HCT116 (cell line): ENCODE measurements around the gene CERKL. TPM values are rescaled to one million over a fixed set of nuclear protein-coding genes. Genes with fewer than 3 reads are reported as not detected.

Experiments used
- ATAC-seq: fragments of 200-7000 bp; cut with Tn5 transposase; 2 replicates; pipeline ENCODE4 v1.9.1; 2020; ENCODE audit warnings: mild to moderate bottlenecking, moderate library complexity
- BruUV-seq: library from RNA; stranded (reverse); fragments of 400-500 nt; replicated peaks from 2 replicates; lab custom pipeline; 2021; lab: Mats Ljungman, UMichigan
- CTCF ChIA-PET: fragments of 300-600 bp; sonication (Branson Sonifier 250); formaldehyde crosslinking; loops from one replicate; lab custom pipeline; 2021; ENCODE audit warnings: antibody characterized with exemption; lab: Charles Lee
- POLR2A ChIA-PET: fragments of 300-600, 350-600 bp; sonication (Branson Sonifier 250); formaldehyde crosslinking; loops from one replicate; lab custom pipeline; 2021; ENCODE audit warnings: antibody characterized with exemption; lab: Charles Lee
- RAD21 ChIA-PET, 2 experiments: fragments of 300-600 bp; sonication (Branson Sonifier 250); formaldehyde crosslinking; loops; one replicate each; lab custom pipeline; 2023; ENCODE audit warnings: low total read pairs in 2 of 2; ENCODE audit not compliant: uncharacterized antibody in 2 of 2, unreplicated experiment in 2 of 2, low non-redundant PET in 1 of 2; lab: Charles Lee
- DNase-seq: peaks from one replicate; pipeline ENCODE4 v3.0.0-alpha.2; 2010; ENCODE audit warnings: low read depth, low spot score
- H2AFZ ChIP-seq: fragments of 200-600 bp; shearing (Covaris generic), sonication (generic); 2 replicates; pipeline ENCODE4 v1.6.1; 2017; ENCODE audit warnings: low read depth, mixed run types, mixed read lengths, antibody characterized with exemption, low read length; ENCODE audit not compliant: poor library complexity, severe bottlenecking
- H3K27ac ChIP-seq: 2 replicates; pipeline ENCODE4 v1.5.1; 2012; ENCODE audit warnings: low read depth, low read length
- H3K27me3 ChIP-seq: fragments of 200-600 bp; sonication (generic); 2 replicates; pipeline ENCODE4 v1.6.1; 2016; ENCODE audit warnings: mixed run types, low read length, mixed read lengths; ENCODE audit not compliant: insufficient read depth
- H3K36me3 ChIP-seq, 2 experiments: fragments of 200-500 bp in 1 of 2; fragments of 200-600 bp in 1 of 2; sonication (Bioruptor generic) in 1 of 2; sonication (generic) in 1 of 2; 2 replicates each; pipeline versions ENCODE4 v1.5.1 to v1.6.1; 2014 to 2016; ENCODE audit warnings: low read length in 2 of 2, inconsistent platforms in 1 of 2, mixed read lengths in 1 of 2, mixed run types in 1 of 2; ENCODE audit not compliant: insufficient read depth in 2 of 2, control insufficient read depth in 1 of 2
- H3K4me1 ChIP-seq, 2 experiments: fragments of 200-600 bp in 1 of 2; sonication (generic) in 1 of 2; 2 replicates each; pipeline versions ENCODE4 v1.5.1 to v1.6.1; 2012 to 2017; ENCODE audit warnings: low read length in 2 of 2, inconsistent platforms in 1 of 2, mild to moderate bottlenecking in 1 of 2, mixed read lengths in 1 of 2, mixed run types in 1 of 2, moderate library complexity in 1 of 2; ENCODE audit not compliant: insufficient read depth in 2 of 2, control insufficient read depth in 1 of 2
- H3K4me2 ChIP-seq: fragments of 200-600 bp; sonication (generic); 2 replicates; pipeline ENCODE4 v1.6.1; 2017; ENCODE audit warnings: mixed run types, low read length, mixed read lengths
- H3K4me3 ChIP-seq, 2 experiments: fragments of 200-600 bp in 1 of 2; sonication (generic) in 1 of 2; replicated peaks in 1 of 2; 2 replicates each; pipeline ENCODE4 v1.5.1; 2011 to 2016; ENCODE audit warnings: low read length in 2 of 2, control low read depth in 1 of 2, low read depth in 1 of 2, mild to moderate bottlenecking in 1 of 2, mixed read lengths in 1 of 2, mixed run types in 1 of 2
- H3K79me2 ChIP-seq: fragments of 200-600 bp; sonication (generic); 2 replicates; pipeline ENCODE4 v1.6.1; 2017; ENCODE audit warnings: mild to moderate bottlenecking, mixed run types, low read length, moderate library complexity, mixed read lengths; ENCODE audit not compliant: insufficient read depth
- H3K9ac ChIP-seq: fragments of 200-600 bp; sonication (generic); 2 replicates; pipeline ENCODE4 v1.6.1; 2016; ENCODE audit warnings: low read length, mixed read lengths
- H3K9me2 ChIP-seq: fragments of 200-600 bp; sonication (generic), shearing (Covaris generic); 2 replicates; pipeline ENCODE4 v1.6.1; 2017; ENCODE audit warnings: mixed run types, mild to moderate bottlenecking, moderate library complexity; ENCODE audit not compliant: insufficient read depth
- H3K9me3 ChIP-seq, 2 experiments: fragments of 200-500 bp in 1 of 2; fragments of 200-600 bp in 1 of 2; sonication (Bioruptor generic) in 1 of 2; sonication (generic) in 1 of 2; 2 replicates each; pipeline ENCODE4 v1.6.1; 2014 to 2017; ENCODE audit warnings: low read length in 2 of 2, mixed read lengths in 2 of 2, inconsistent platforms in 1 of 2, low read depth in 1 of 2, mild to moderate bottlenecking in 1 of 2, mixed run types in 1 of 2, moderate library complexity in 1 of 2; ENCODE audit not compliant: control insufficient read depth in 1 of 2, insufficient read depth in 1 of 2
- H4K20me1 ChIP-seq: fragments of 200-600 bp; sonication (generic), shearing (Covaris generic); 2 replicates; pipeline ENCODE4 v1.6.1; 2017; ENCODE audit warnings: mixed run types, mild to moderate bottlenecking, moderate library complexity; ENCODE audit not compliant: insufficient read depth
- CEBPB ChIP-seq: IDR thresholded peaks from 2 replicates; pipeline ENCODE4 v1.6.1; 2012; ENCODE audit warnings: low read depth
- EZH2 ChIP-seq: fragments of 200-600 bp; sonication (generic); IDR thresholded peaks from 2 replicates; pipeline ENCODE4 v1.6.1; 2017; ENCODE audit warnings: antibody characterized with exemption, mixed run types
- EZH2phosphoT487 ChIP-seq: fragments of 200-600 bp; IDR thresholded peaks from 2 replicates; pipeline ENCODE4 v1.6.1; 2018; ENCODE audit warnings: antibody characterized with exemption, borderline replicate concordance
- FOSL1 ChIP-seq: IDR thresholded peaks from 2 replicates; pipeline ENCODE4 v1.6.1; 2012; ENCODE audit warnings: low read depth
- JUND ChIP-seq: IDR thresholded peaks from 2 replicates; pipeline ENCODE4 v1.6.1; 2012
- POLR2A ChIP-seq: IDR thresholded peaks from 2 replicates; pipeline ENCODE4 v1.7.0; 2011; ENCODE audit warnings: borderline replicate concordance; ENCODE audit not compliant: insufficient read depth, insufficient read length; ENCODE audit errors: extremely low read depth
- SIN3A ChIP-seq: IDR thresholded peaks from 2 replicates; pipeline ENCODE4 v1.6.1; 2012; ENCODE audit warnings: low read depth
- SP1 ChIP-seq: IDR thresholded peaks from 2 replicates; pipeline ENCODE4 v1.6.1; 2012; ENCODE audit warnings: low read depth
- SRF ChIP-seq: IDR thresholded peaks from 2 replicates; pipeline ENCODE4 v1.6.1; 2012; ENCODE audit warnings: low read depth
- TCF7L2 ChIP-seq: IDR thresholded peaks from 2 replicates; pipeline ENCODE4 v1.7.0; 2011; ENCODE audit warnings: borderline replicate concordance, inconsistent platforms; ENCODE audit not compliant: insufficient read depth, insufficient read length; ENCODE audit errors: extremely low read depth
- ZBTB33 ChIP-seq: IDR thresholded peaks from 2 replicates; pipeline ENCODE4 v1.6.1; 2011; ENCODE audit warnings: mild to moderate bottlenecking, low read length, moderate library complexity; ENCODE audit not compliant: insufficient replicate concordance; ENCODE audit errors: extremely low read depth
- ZNF274 ChIP-seq: fragments of 200-500 bp; sonication (Bioruptor generic); IDR thresholded peaks from 2 replicates; pipeline ENCODE4 v1.6.1; 2014; ENCODE audit warnings: mild to moderate bottlenecking, low read depth, low read length, inconsistent platforms
- intact Hi-C: fragments of 100-400 bp; cut with micrococcal nuclease; formaldehyde crosslinking; loops from 2 replicates; pipeline ENCODE4 v1.10.0; 2022
- total RNA-seq: library from RNA; stranded (reverse); gene quantifications from one replicate; pipeline ENCODE4 v1.2.1, GENCODE V29; 2021; ENCODE audit not compliant: unreplicated experiment
- TF ChIP-seq, protein P1 (sequence below): IDR thresholded peaks from 2 replicates; pipeline ENCODE4 v1.6.1; 2012
- TF ChIP-seq, protein P2 (sequence below): IDR thresholded peaks from 2 replicates; pipeline ENCODE4 v1.6.1; 2012

The CERKL gene
- total RNA-seq, 1 experiment from 2014 or later, result 0.66 TPM

DNA sequence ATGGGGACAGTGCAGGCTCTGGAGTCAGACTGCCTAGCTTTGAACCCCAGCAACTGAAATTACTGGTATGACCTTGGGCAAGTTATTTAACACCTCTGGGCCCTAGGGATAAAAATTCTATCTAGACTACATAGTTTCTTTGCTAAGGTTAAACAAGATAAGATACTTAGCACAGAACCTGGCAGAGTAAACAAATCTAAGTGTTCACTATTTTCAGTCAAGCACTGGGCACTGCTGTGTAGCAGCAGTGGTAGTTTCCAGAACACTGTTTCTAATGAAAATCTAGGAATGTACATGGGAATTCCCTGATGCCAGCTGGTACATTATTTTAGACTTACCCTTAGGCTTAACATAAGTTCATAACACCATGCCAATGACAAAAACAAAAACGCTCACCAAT lies 17.2 kb downstream of the CERKL start:
- no peaks in the 10 kb centered on the region for H3K79me2 ChIP-seq
- RAD21 ChIA-PET, result no interaction called here
- no peaks in the 10 kb centered on the region for H3K9me2 ChIP-seq
- DNase-seq (no peak), ATAC-seq (no peak)
- H3K27ac ChIP-seq, result no peak overlapping the region
- no peak overlapping the region for H3K4me3 ChIP-seq
- intact Hi-C loops, result no loop called here
- H2AFZ ChIP-seq, result no peak overlapping the region
- no peaks in the 10 kb centered on the region for H3K36me3 ChIP-seq
- no peak overlapping the region for H3K9ac ChIP-seq
- no peaks in the 10 kb centered on the region for H3K27me3 ChIP-seq
- CTCF ChIA-PET, result no interaction called here
- POLR2A ChIA-PET, result no interaction called here
- H3K4me2 ChIP-seq, result no peak overlapping the region
- no peaks in the 10 kb centered on the region for H3K9me3 ChIP-seq
- BruUV-seq, result no TSS peak
- H4K20me1 ChIP-seq, result no peaks in the 10 kb centered on the region
- no peaks in the 10 kb centered on the region for H3K4me1 ChIP-seq
- TF ChIP-seq EZH2 (no peak), ZNF274 (no peak), SP1 (no peak), JUND (no peak), TCF7L2 (no peak), CEBPB (no peak), EZH2phosphoT487 (no peak), ZBTB33 (no peak), SIN3A (no peak), FOSL1 (no peak), SRF (no peak), POLR2A (no peak)
- TF ChIP-seq, protein P1, sequence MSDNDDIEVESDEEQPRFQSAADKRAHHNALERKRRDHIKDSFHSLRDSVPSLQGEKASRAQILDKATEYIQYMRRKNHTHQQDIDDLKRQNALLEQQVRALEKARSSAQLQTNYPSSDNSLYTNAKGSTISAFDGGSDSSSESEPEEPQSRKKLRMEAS, result no peak
- TF ChIP-seq, protein P2, sequence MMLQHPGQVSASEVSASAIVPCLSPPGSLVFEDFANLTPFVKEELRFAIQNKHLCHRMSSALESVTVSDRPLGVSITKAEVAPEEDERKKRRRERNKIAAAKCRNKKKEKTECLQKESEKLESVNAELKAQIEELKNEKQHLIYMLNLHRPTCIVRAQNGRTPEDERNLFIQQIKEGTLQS, result no peak
